Lower leg skin (tissue), 3 donors: Measurements from ENCODE around the gene ADAMTS19.

Experiments used
- POLR2A ChIP-seq, 2 donors: fragments of 450-650 bp; IDR thresholded peaks; one replicate each; pipeline ENCODE4 v1.6.1; 2016 to 2017; ENCODE audit warnings: antibody characterized with exemption in 2 of 2, mild to moderate bottlenecking in 1 of 2, moderate library complexity in 1 of 2
- TF ChIP-seq, protein P1 (sequence below), 3 donors: fragments of 450-650 bp; IDR thresholded peaks; one replicate each; pipeline ENCODE4 v1.5.1; 2016; ENCODE audit warnings: antibody characterized with exemption in 3 of 3, mild to moderate bottlenecking in 3 of 3, moderate library complexity in 2 of 3

- TF ChIP-seq, protein P1, sequence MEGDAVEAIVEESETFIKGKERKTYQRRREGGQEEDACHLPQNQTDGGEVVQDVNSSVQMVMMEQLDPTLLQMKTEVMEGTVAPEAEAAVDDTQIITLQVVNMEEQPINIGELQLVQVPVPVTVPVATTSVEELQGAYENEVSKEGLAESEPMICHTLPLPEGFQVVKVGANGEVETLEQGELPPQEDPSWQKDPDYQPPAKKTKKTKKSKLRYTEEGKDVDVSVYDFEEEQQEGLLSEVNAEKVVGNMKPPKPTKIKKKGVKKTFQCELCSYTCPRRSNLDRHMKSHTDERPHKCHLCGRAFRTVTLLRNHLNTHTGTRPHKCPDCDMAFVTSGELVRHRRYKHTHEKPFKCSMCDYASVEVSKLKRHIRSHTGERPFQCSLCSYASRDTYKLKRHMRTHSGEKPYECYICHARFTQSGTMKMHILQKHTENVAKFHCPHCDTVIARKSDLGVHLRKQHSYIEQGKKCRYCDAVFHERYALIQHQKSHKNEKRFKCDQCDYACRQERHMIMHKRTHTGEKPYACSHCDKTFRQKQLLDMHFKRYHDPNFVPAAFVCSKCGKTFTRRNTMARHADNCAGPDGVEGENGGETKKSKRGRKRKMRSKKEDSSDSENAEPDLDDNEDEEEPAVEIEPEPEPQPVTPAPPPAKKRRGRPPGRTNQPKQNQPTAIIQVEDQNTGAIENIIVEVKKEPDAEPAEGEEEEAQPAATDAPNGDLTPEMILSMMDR (IDR thresholded peaks at IDR 0.05) = no peak
- TF ChIP-seq POLR2A (IDR thresholded peaks at IDR 0.05) = no peak
These were observed 196.9 kb downstream of the ADAMTS19 start for GRCh38 chr5:129656952-129657351.
